ENCODE measurements around the gene CD81.

Gene CD81

GRCh38 chr11:2442589-2442988 lies 65.5 kb downstream of the CD81 start:
- DNase-seq = no peak

GRCh38 chr11:2443406-2443805 lies 66.3 kb downstream of the CD81 start:
- peak; percentile 9 for DNase-seq

- DNase-seq = no peak
Observed at GRCh38 chr11:2443881-2444820, 67.0 kb downstream of the CD81 start, which contains the start of gene TRPM5. TRPM5 (minus strand) TSS chr11:2444514; CDS start chr11:2423036, 21,478 bp downstream.

GRCh38 chr11:2444821-2445745 lies 68.0 kb downstream of the CD81 start, which contains the start of gene KCNQ1:
KCNQ1 (plus strand) TSS chr11:2445008; CDS start chr11:2445099, 91 bp downstream.
- DNase-seq = no peak

- no peak for DNase-seq
Observed at GRCh38 chr11:2445746-2446551, 68.8 kb downstream of the CD81 start.

- DNase-seq = no peak
Observed at GRCh38 chr11:2446590-2447252, 69.6 kb downstream of the CD81 start.
